Endothelial cell (in vitro differentiated cells): ENCODE results near the gene TYRO3. TPM values are rescaled to one million over a fixed set of nuclear protein-coding genes. Genes with fewer than 3 reads are reported as not detected.
A peak's percentile ranks its signal among the peaks of the same experiment; 100 is the strongest.

Source experiments
- DNase-seq: peaks from one replicate; pipeline ENCODE4 v3.0.0; 2021; ENCODE audit warnings: low spot score
- H3K27ac Mint-ChIP-seq: one replicate; pipeline ENCODE4 v1.8.0; 2021; ENCODE audit warnings: mixed read lengths, inconsistent platforms; ENCODE audit not compliant: unreplicated experiment
- H3K27me3 Mint-ChIP-seq: one replicate; pipeline ENCODE4 v1.8.0; 2021; ENCODE audit warnings: mild to moderate bottlenecking, moderate library complexity, mixed read lengths, inconsistent platforms; ENCODE audit not compliant: unreplicated experiment
- H3K36me3 Mint-ChIP-seq: one replicate; pipeline ENCODE4 v1.8.0; 2021; ENCODE audit warnings: mild to moderate bottlenecking, low read depth, mixed read lengths, inconsistent platforms; ENCODE audit not compliant: unreplicated experiment
- H3K4me1 Mint-ChIP-seq: one replicate; pipeline ENCODE4 v1.8.0; 2021; ENCODE audit warnings: mild to moderate bottlenecking, mixed read lengths, inconsistent platforms; ENCODE audit not compliant: unreplicated experiment
- H3K4me3 Mint-ChIP-seq: one replicate; pipeline ENCODE4 v1.8.0; 2021; ENCODE audit warnings: mild to moderate bottlenecking, mixed read lengths, inconsistent platforms; ENCODE audit not compliant: unreplicated experiment
- H3K9me3 Mint-ChIP-seq: one replicate; pipeline ENCODE4 v1.8.0; 2021; ENCODE audit warnings: mixed read lengths, inconsistent platforms; ENCODE audit not compliant: unreplicated experiment
- total RNA-seq: library from RNA; stranded (reverse); fragmentation: NEBNext Ultra II Directional; extraction: Animal tissue kit (Norgen Biotek cat#: 25700); gene quantifications from one replicate; pipeline ENCODE4 v1.2.1, GENCODE V29; 2021; ENCODE audit not compliant: unreplicated experiment
- TF ChIP-seq, protein P1 (sequence below): fragments of 200-600 bp; sonication (generic); IDR thresholded peaks from one replicate; pipeline ENCODE4 v1.5.0; 2021; ENCODE audit warnings: antibody characterized with exemption; ENCODE audit not compliant: unreplicated experiment

Gene TYRO3
- total RNA-seq, 1 donor from 2014 or later, result 115 TPM

DNA sequence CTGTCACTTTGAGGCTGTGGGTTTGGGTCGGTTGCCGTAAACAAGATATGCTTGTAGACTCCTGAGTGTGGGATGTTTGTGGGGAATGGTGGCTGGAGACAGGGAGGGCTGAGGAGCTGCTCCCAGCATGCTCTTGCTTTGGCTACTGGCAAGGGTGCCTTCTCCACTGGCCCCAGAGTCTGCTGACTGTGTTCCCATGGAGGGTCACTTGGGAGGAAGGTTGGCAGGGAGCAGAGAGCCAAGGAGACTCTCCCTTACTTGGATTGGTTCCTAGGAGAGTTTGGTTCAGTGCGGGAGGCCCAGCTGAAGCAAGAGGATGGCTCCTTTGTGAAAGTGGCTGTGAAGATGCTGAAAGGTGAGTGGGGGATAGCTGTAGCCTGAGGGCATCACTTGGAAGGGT lies 11.8 kb downstream of the TYRO3 start:
- TF ChIP-seq, protein P1, sequence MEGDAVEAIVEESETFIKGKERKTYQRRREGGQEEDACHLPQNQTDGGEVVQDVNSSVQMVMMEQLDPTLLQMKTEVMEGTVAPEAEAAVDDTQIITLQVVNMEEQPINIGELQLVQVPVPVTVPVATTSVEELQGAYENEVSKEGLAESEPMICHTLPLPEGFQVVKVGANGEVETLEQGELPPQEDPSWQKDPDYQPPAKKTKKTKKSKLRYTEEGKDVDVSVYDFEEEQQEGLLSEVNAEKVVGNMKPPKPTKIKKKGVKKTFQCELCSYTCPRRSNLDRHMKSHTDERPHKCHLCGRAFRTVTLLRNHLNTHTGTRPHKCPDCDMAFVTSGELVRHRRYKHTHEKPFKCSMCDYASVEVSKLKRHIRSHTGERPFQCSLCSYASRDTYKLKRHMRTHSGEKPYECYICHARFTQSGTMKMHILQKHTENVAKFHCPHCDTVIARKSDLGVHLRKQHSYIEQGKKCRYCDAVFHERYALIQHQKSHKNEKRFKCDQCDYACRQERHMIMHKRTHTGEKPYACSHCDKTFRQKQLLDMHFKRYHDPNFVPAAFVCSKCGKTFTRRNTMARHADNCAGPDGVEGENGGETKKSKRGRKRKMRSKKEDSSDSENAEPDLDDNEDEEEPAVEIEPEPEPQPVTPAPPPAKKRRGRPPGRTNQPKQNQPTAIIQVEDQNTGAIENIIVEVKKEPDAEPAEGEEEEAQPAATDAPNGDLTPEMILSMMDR, result no peak
- peaks cover 34% of the 10 kb centered on the region for H3K4me1 Mint-ChIP-seq
- peaks cover 42% of the 10 kb centered on the region for H3K36me3 Mint-ChIP-seq
- H3K4me3 Mint-ChIP-seq, result peak overlapping the region; percentile 67
- H3K27ac Mint-ChIP-seq, result peak overlapping the region; percentile 42
- no peaks in the 10 kb centered on the region for H3K9me3 Mint-ChIP-seq
- peaks cover 5% of the 10 kb centered on the region for H3K27me3 Mint-ChIP-seq
- DNase-seq, result no peak

DNA sequence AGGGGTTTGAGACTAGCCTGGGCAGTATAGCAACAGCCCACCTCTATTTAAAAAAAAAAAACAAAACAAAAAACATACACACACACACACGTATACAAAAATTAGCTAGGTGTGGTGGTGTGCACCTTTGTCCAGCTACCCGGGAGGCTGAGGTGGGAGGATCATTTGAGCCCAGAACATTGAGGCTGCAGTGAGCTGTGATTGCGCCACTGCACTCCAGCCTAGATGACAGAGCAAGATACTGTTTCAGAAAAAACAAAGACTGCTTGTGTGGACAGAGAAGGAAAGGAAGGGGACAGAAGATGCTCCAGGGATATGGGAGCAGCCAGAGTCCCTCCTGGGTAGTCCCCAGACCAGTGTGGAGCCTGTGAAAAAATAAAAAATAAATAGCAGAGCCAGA lies 12.9 kb downstream of the TYRO3 start:
- Mint-ChIP-seq H3K27ac (no peak overlapping the region), H3K27me3 (peaks cover 3% of the 10 kb centered on the region), H3K4me1 (peaks cover 28% of the 10 kb centered on the region), H3K36me3 (peaks cover 42% of the 10 kb centered on the region), H3K9me3 (no peaks in the 10 kb centered on the region), H3K4me3 (no peak overlapping the region)
- DNase-seq, result no peak
- TF ChIP-seq, protein P1, result no peak

DNA sequence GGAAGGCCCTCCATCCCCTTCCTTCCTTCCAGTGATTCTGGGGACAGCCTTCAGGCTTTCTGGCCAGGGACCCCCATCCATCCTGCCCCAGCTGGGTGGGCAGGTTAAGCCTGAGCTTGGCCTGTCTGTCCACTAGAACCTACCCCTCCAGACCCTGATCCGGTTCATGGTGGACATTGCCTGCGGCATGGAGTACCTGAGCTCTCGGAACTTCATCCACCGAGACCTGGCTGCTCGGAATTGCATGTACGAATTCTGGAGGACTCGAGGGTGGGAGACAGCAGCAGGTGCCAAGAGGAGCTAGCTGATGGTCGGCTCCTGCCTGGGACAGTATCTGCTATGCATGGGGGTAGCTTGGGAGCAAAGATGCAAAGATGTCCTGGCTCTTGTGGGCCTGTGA lies 13.9 kb downstream of the TYRO3 start:
- Mint-ChIP-seq H3K4me1 (peaks cover 20% of the 10 kb centered on the region), H3K36me3 (peaks cover 36% of the 10 kb centered on the region), H3K4me3 (no peak overlapping the region), H3K27ac (no peak overlapping the region), H3K9me3 (no peaks in the 10 kb centered on the region), H3K27me3 (peaks cover 3% of the 10 kb centered on the region)
- TF ChIP-seq, protein P1, result no peak
- no peak for DNase-seq

DNA sequence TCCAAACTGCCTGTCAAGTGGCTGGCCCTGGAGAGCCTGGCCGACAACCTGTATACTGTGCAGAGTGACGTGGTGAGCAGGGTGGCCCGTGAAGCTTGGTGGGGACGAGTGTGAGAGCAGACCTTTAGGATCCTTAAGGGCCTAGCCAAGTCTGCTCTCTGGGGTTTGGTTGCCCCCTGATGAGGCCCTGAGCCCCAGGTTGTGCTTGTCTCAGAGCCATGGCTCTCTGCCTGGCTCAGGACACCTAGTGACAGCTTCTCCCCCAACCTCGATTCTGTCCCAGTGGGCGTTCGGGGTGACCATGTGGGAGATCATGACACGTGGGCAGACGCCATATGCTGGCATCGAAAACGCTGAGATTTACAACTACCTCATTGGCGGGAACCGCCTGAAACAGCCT lies 14.4 kb downstream of the TYRO3 start:
- Mint-ChIP-seq H3K36me3 (peaks cover 36% of the 10 kb centered on the region), H3K27me3 (peaks cover 3% of the 10 kb centered on the region), H3K4me1 (peaks cover 14% of the 10 kb centered on the region), H3K4me3 (no peak overlapping the region), H3K27ac (no peak overlapping the region), H3K9me3 (no peaks in the 10 kb centered on the region)
- TF ChIP-seq, protein P1, result no peak
- no peak for DNase-seq

- H3K4me1 Mint-ChIP-seq, result peaks cover 7% of the 10 kb centered on the region
- no peak overlapping the region for H3K4me3 Mint-ChIP-seq
- no peak for DNase-seq
- no peaks in the 10 kb centered on the region for H3K27me3 Mint-ChIP-seq
- H3K27ac Mint-ChIP-seq, result no peak overlapping the region
- peaks cover 36% of the 10 kb centered on the region for H3K36me3 Mint-ChIP-seq
- no peaks in the 10 kb centered on the region for H3K9me3 Mint-ChIP-seq
- TF ChIP-seq, protein P1, result no peak
These were observed 15.1 kb downstream of the TYRO3 start for GRCh38 chr15:41574158-41574557.
